ENCODE data around the gene TMEM120B. TPM values are rescaled to one million over a fixed set of nuclear protein-coding genes. Genes with fewer than 3 reads are reported as not detected.

The TMEM120B gene
- total RNA-seq, 1 donor from 2014 or later = 3.9 TPM

DNA sequence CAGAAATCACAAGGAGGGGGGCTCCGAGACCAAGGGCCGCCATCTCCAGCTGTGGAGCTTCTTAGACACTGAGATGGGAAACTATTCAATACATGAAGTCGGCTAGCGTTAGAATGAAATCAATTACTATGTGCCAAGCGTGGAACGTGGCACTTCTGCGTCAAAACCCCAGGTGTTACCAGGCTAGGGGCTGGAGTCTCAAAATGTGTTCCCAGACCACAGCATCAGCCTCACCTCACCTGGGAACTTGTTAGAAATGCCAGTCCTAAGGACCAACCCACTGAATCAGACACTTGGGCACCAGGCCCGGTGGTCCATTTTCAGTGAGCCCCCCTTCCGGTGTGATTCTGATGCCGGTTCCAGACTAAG is 86.2 kb downstream of the TMEM120B start:
- DNase-seq (ENCODE audit: extremely low spot score in 2 of 2) = no peak
- Histone ChIP-seq H3K27me3 (no peaks in the 10 kb centered on the region), H3K36me3 (peaks cover 0 to 11% of the 10 kb centered on the region in 2 donors), H3K9me3 (no peaks in the 10 kb centered on the region), H3K4me3 (peak overlapping the region; percentile 58 to 87), H3K4me1 (peaks cover 65% of the 10 kb centered on the region), H3K27ac (peak overlapping the region; percentile 100)
- no peak for TF ChIP-seq CTCF (IDR thresholded peaks at IDR 0.05)
- TF ChIP-seq POLR2AphosphoS5 (IDR thresholded peaks at IDR 0.05; ENCODE audit: insufficient read depth in 1 of 2, low read depth in 1 of 2) = no peak
- no peak for TF ChIP-seq POLR2A (IDR thresholded peaks at IDR 0.05)
- intact Hi-C loops (cut with DNase I) = loop anchor here (5.0 kb wide), 1 partner anchor 89 kb away; the partner anchor contains the start of gene PSMD9

GRCh38 chr12:121799156-121799841 is 86.7 kb downstream of the TMEM120B start:
- DNase-seq (ENCODE audit: extremely low spot score in 2 of 2) = peak in 1 of 2 donors; percentile 95

GRCh38 chr12:121799842-121800693 is 87.5 kb downstream of the TMEM120B start:
- peak overlapping the region; percentile 100 for H3K27ac ChIP-seq
- H3K9me3 ChIP-seq = no peaks in the 10 kb centered on the region
- H3K36me3 ChIP-seq = peaks cover 0 to 11% of the 10 kb centered on the region in 2 donors
- intact Hi-C loops (cut with DNase I) = loop anchor here (5.0 kb wide), 1 partner anchor 87 kb away; the partner anchor contains the start of gene PSMD9
- TF ChIP-seq POLR2A (IDR thresholded peaks at IDR 0.05) = peak in 1 of 2 donors; percentile 79
- peak; percentile 37 to 90 for TF ChIP-seq POLR2AphosphoS5 (IDR thresholded peaks at IDR 0.05; ENCODE audit: insufficient read depth in 1 of 2, low read depth in 1 of 2)
- peak in 1 of 3 experiments; percentile 12 for TF ChIP-seq CTCF (IDR thresholded peaks at IDR 0.05)
- H3K4me3 ChIP-seq = peak overlapping the region; percentile 58 to 87
- peaks cover 58% of the 10 kb centered on the region for H3K4me1 ChIP-seq
- peak in 1 of 2 donors; percentile 94 for DNase-seq (ENCODE audit: extremely low spot score in 2 of 2)
- no peaks in the 10 kb centered on the region for H3K27me3 ChIP-seq

More at GRCh38 chr12:121799156-121799841, 86.7 kb downstream of the TMEM120B start:
- peak overlapping the region; percentile 100 for H3K27ac ChIP-seq
- TF ChIP-seq CTCF (IDR thresholded peaks at IDR 0.05) = no peak
- TF ChIP-seq POLR2AphosphoS5 (IDR thresholded peaks at IDR 0.05; ENCODE audit: insufficient read depth in 1 of 2, low read depth in 1 of 2) = no peak
- H3K36me3 ChIP-seq = peaks cover 0 to 11% of the 10 kb centered on the region in 2 donors
- no peaks in the 10 kb centered on the region for H3K27me3 ChIP-seq
- H3K9me3 ChIP-seq = no peaks in the 10 kb centered on the region
- H3K4me3 ChIP-seq = peak overlapping the region; percentile 58 to 87
- peaks cover 61% of the 10 kb centered on the region for H3K4me1 ChIP-seq
- intact Hi-C loops (cut with DNase I) = loop anchor here (5.0 kb wide), 1 partner anchor 88 kb away; the partner anchor contains the start of gene PSMD9

- H3K36me3 ChIP-seq = peaks cover 0 to 6% of the 10 kb centered on the region in 2 donors
- no peaks in the 10 kb centered on the region for H3K9me3 ChIP-seq
- no peaks in the 10 kb centered on the region for H3K27me3 ChIP-seq
- no peak for DNase-seq (ENCODE audit: extremely low spot score in 2 of 2)
- H3K27ac ChIP-seq = peak overlapping the region; percentile 100
- peaks cover 58% of the 10 kb centered on the region for H3K4me1 ChIP-seq
- peak in 1 of 2 donors; percentile 73 for TF ChIP-seq POLR2AphosphoS5 (IDR thresholded peaks at IDR 0.05; ENCODE audit: insufficient read depth in 1 of 2, low read depth in 1 of 2)
- no peak for TF ChIP-seq CTCF (IDR thresholded peaks at IDR 0.05)
- TF ChIP-seq POLR2A (IDR thresholded peaks at IDR 0.05) = peak in 1 of 2 donors; percentile 27
- peak overlapping the region; percentile 58 to 87 for H3K4me3 ChIP-seq
- intact Hi-C loops (cut with DNase I) = no loop called here
Observed at GRCh38 chr12:121800694-121801594, 88.4 kb downstream of the TMEM120B start.
